ENCODE results near the gene SAMD14.

Gene SAMD14

GRCh38 chr17:50093807-50094206 lies 36.2 kb downstream of the SAMD14 start:
- Histone ChIP-seq H3K4me2 (ENCODE audit: insufficient read depth, low read length) (peak overlapping the region; percentile 77; the same call in 1 of the 2 replicates), H3K27ac (ENCODE audit: low read length) (no peak overlapping the region)
- no peak for ATAC-seq (ENCODE audit: insufficient read depth, low read depth)

GRCh38 chr17:50093246-50093645 lies 36.7 kb downstream of the SAMD14 start:
- H3K4me1 ChIP-seq (ENCODE audit: insufficient read depth, low read length) = peaks cover 26% of the 10 kb centered on the region
- no peak overlapping the region for H3K4me3 ChIP-seq (ENCODE audit: low read depth in 1 of 2, low read length in 2 of 2)
- H3K79me2 ChIP-seq (ENCODE audit: insufficient read depth, low read length) = no peaks in the 10 kb centered on the region
- H3K36me3 ChIP-seq (ENCODE audit: insufficient read depth, low read length) = no peaks in the 10 kb centered on the region
- H3K27me3 ChIP-seq (ENCODE audit: insufficient read depth, low read length, poor library complexity) = no peaks in the 10 kb centered on the region
- H3K9ac ChIP-seq (ENCODE audit: low read depth, low read length) = no peak overlapping the region
- ATAC-seq (ENCODE audit: insufficient read depth, low read depth) (no peak), DNase-seq (no peak)
- TF ChIP-seq EZH2 (IDR thresholded peaks at IDR 0.05; ENCODE audit: borderline replicate concordance, low read depth, low read length, severe bottlenecking) (no peak), CTCF (IDR thresholded peaks at IDR 0.05; ENCODE audit: borderline replicate concordance, extremely low read depth, low read length, poor library complexity, severe bottlenecking) (no peak)
- no peak overlapping the region for H2AFZ ChIP-seq (ENCODE audit: low read depth, low read length)
- H3K27ac ChIP-seq (ENCODE audit: low read length) = no peak overlapping the region
- no peak overlapping the region for H3K4me2 ChIP-seq (ENCODE audit: insufficient read depth, low read length)
- no peaks in the 10 kb centered on the region for H3K9me3 ChIP-seq (ENCODE audit: insufficient read depth, low read length, severe bottlenecking)
- 0 out of 2 replicates have a peak, but pooled peaks cover 2% of the 10 kb centered on the region for H4K20me1 ChIP-seq (ENCODE audit: insufficient read depth, low read length)

More at GRCh38 chr17:50093807-50094206, 36.2 kb downstream of the SAMD14 start:
- DNase-seq = no peak
- H2AFZ ChIP-seq (ENCODE audit: low read depth, low read length) = peak overlapping the region; percentile 83; the same call in 1 of the 2 replicates
- H3K27me3 ChIP-seq (ENCODE audit: insufficient read depth, low read length, poor library complexity) = no peaks in the 10 kb centered on the region
- TF ChIP-seq EZH2 (IDR thresholded peaks at IDR 0.05; ENCODE audit: borderline replicate concordance, low read depth, low read length, severe bottlenecking) = no peak
- TF ChIP-seq CTCF (IDR thresholded peaks at IDR 0.05; ENCODE audit: borderline replicate concordance, extremely low read depth, low read length, poor library complexity, severe bottlenecking) = no peak
- 0 out of 2 replicates have a peak, but pooled peaks cover 2% of the 10 kb centered on the region for H4K20me1 ChIP-seq (ENCODE audit: insufficient read depth, low read length)
- H3K36me3 ChIP-seq (ENCODE audit: insufficient read depth, low read length) = no peaks in the 10 kb centered on the region
- no peaks in the 10 kb centered on the region for H3K9me3 ChIP-seq (ENCODE audit: insufficient read depth, low read length, severe bottlenecking)
- peaks cover 26% of the 10 kb centered on the region for H3K4me1 ChIP-seq (ENCODE audit: insufficient read depth, low read length)
- no peak overlapping the region for H3K4me3 ChIP-seq (ENCODE audit: low read depth in 1 of 2, low read length in 2 of 2)
- no peak overlapping the region for H3K9ac ChIP-seq (ENCODE audit: low read depth, low read length)
- H3K79me2 ChIP-seq (ENCODE audit: insufficient read depth, low read length) = no peaks in the 10 kb centered on the region

GRCh38 chr17:50091918-50092285 lies 38.1 kb downstream of the SAMD14 start:
- Histone ChIP-seq H3K79me2 (ENCODE audit: insufficient read depth, low read length) (no peaks in the 10 kb centered on the region), H3K27ac (ENCODE audit: low read length) (no peak overlapping the region), H3K27me3 (ENCODE audit: insufficient read depth, low read length, poor library complexity) (no peaks in the 10 kb centered on the region), H2AFZ (ENCODE audit: low read depth, low read length) (no peak overlapping the region), H3K4me2 (ENCODE audit: insufficient read depth, low read length) (no peak overlapping the region), H4K20me1 (ENCODE audit: insufficient read depth, low read length) (peaks cover 2% of the 10 kb centered on the region; the same call in 1 of the 2 replicates), H3K4me1 (ENCODE audit: insufficient read depth, low read length) (peaks cover 25% of the 10 kb centered on the region), H3K4me3 (ENCODE audit: low read depth in 1 of 2, low read length in 2 of 2) (no peak overlapping the region), H3K36me3 (ENCODE audit: insufficient read depth, low read length) (no peaks in the 10 kb centered on the region), H3K9me3 (ENCODE audit: insufficient read depth, low read length, severe bottlenecking) (no peaks in the 10 kb centered on the region), H3K9ac (ENCODE audit: low read depth, low read length) (no peak overlapping the region)
- TF ChIP-seq EZH2 (IDR thresholded peaks at IDR 0.05; ENCODE audit: borderline replicate concordance, low read depth, low read length, severe bottlenecking) (no peak), CTCF (IDR thresholded peaks at IDR 0.05; ENCODE audit: borderline replicate concordance, extremely low read depth, low read length, poor library complexity, severe bottlenecking) (no peak)
- ATAC-seq (ENCODE audit: insufficient read depth, low read depth) = no peak
- DNase-seq = no peak

All from DND-41 (cell line).